BJ (cell line): Measurements from ENCODE around the gene RIBC1. TPM values are rescaled to one million over a fixed set of nuclear protein-coding genes. Genes with fewer than 3 reads are reported as not detected.

Experiments
- CTCF ChIA-PET: fragments of 350-600 bp; formaldehyde crosslinking; extraction: SDS; loops from one replicate; lab custom pipeline; 2021; ENCODE audit warnings: antibody characterized with exemption, inconsistent platforms; lab: Yijun Ruan, JAX
- POLR2A ChIA-PET: fragments of 300-600 bp; sonication (Branson Sonifier 250); formaldehyde crosslinking; extraction: SDS; loops from one replicate; lab custom pipeline; 2021; ENCODE audit warnings: antibody characterized with exemption; lab: Charles Lee
- DNase-seq: peaks from one replicate; pipeline ENCODE4 v3.0.0-alpha.2; 2011; ENCODE audit warnings: low read depth
- H3K27me3 ChIP-seq: 2 replicates; pipeline ENCODE4 v1.6.0; 2011; ENCODE audit warnings: low read length; ENCODE audit not compliant: control insufficient read depth, insufficient read depth
- H3K36me3 ChIP-seq: 2 replicates; pipeline ENCODE4 v1.5.1; 2011; ENCODE audit warnings: low read length; ENCODE audit not compliant: control insufficient read depth, insufficient read depth
- H3K4me3 ChIP-seq: 2 replicates; pipeline ENCODE4 v1.5.1; 2011; ENCODE audit warnings: low read depth, mild to moderate bottlenecking, control low read depth, low read length
- polyA plus RNA-seq: library from polyadenylated mRNA; depleted of rRNA; stranded (reverse); fragments of >200 nt; gene quantifications from 2 replicates; pipeline ENCODE4 v1.2.3, GENCODE V29; 2011; rRNA removed
- small RNA-seq: library from RNA; depleted of rRNA; stranded (forward); fragments of <200 nt; gene quantifications from one replicate; pipeline ENCODE3, GENCODE V24; 2012; ENCODE audit warnings: low replicate concordance, low read depth; ENCODE audit not compliant: insufficient read length
- TF ChIP-seq, protein P1 (sequence below): IDR thresholded peaks from 2 replicates; pipeline ENCODE4 v1.5.1; 2011; ENCODE audit warnings: low read depth, mild to moderate bottlenecking, control low read depth, inconsistent platforms, low read length, moderate library complexity; ENCODE audit not compliant: insufficient read depth

Gene RIBC1
- polyA plus RNA-seq, 1 experiment: not detected

DNA sequence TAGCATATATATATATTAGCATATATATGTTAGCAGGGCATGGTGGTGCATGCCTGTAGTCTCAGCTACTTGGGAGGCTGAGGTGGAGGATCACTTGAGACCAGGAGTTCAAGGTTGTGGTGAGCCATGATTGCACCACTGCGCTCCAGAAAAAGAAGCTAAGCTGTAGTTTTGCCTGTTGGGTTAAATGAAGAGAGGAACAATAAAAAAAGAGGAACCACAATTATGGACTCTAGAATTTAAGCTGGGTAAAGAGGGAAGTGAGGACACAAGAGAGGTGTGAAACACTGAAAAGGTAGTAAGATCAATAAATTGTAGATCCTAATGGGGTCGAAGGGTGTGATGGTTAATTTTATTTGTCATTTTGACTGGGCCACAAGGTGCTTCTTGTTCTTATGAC lies 52.0 kb downstream of the RIBC1 start:
- Histone ChIP-seq H3K4me3 (no peak overlapping the region), H3K27me3 (no peaks in the 10 kb centered on the region; the same call in 1 of the 2 replicates), H3K36me3 (no peaks in the 10 kb centered on the region)
- ChIA-PET CTCF (no interaction called here), POLR2A (no interaction called here)
- TF ChIP-seq, protein P1, sequence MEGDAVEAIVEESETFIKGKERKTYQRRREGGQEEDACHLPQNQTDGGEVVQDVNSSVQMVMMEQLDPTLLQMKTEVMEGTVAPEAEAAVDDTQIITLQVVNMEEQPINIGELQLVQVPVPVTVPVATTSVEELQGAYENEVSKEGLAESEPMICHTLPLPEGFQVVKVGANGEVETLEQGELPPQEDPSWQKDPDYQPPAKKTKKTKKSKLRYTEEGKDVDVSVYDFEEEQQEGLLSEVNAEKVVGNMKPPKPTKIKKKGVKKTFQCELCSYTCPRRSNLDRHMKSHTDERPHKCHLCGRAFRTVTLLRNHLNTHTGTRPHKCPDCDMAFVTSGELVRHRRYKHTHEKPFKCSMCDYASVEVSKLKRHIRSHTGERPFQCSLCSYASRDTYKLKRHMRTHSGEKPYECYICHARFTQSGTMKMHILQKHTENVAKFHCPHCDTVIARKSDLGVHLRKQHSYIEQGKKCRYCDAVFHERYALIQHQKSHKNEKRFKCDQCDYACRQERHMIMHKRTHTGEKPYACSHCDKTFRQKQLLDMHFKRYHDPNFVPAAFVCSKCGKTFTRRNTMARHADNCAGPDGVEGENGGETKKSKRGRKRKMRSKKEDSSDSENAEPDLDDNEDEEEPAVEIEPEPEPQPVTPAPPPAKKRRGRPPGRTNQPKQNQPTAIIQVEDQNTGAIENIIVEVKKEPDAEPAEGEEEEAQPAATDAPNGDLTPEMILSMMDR: no peak
- no peak for DNase-seq

DNA sequence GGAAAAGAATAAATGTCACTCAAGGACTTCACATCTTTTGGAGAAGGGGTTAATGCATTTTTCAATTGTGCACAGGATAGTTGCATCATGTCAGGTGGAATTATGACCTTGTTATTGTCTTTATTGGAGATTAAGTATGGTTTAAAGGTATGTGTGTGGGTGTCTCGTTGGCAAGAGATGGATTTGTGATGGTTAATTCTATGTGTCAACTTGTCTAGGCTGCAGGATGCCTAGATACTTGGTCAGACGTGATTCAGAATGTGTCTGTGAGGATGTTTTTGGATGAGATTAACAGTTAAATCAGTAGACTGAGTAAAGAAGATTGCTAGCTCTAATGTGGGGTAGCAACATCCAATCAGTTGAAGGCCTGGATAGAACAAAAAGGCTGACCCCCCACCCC lies 53.7 kb downstream of the RIBC1 start:
- CTCF ChIA-PET: interaction anchor here (0.9 to 1.0 kb wide), 2 partner anchors 16 to 163 kb away, joined by 3 read pairs; no protein-coding TSS in a partner anchor
- Histone ChIP-seq H3K36me3 (no peaks in the 10 kb centered on the region), H3K27me3 (no peaks in the 10 kb centered on the region; the same call in 1 of the 2 replicates), H3K4me3 (no peak overlapping the region)
- TF ChIP-seq, protein P1: no peak
- DNase-seq: no peak
- POLR2A ChIA-PET: no interaction called here

DNA sequence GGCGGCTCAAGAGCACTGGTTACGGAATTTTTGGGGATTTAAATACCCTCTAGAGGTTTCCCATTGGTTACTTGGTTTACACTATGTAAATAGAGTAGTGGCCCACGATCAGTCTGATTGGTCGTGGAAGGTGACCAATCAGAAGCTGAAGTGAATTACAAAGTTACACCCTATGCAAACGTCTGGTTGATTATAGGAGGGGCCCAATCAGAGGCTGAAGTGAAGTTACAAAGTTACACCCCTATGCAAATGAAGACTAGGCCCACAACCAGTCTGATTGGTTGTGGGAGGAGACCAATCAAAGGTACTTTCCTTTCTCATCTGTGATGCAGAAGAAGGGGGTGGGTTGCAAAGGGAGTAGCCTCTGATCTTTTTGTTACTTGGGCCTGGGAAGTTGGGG lies 56.6 kb downstream of the RIBC1 start:
- ChIA-PET CTCF (interaction anchor here (1.2 kb wide), 1 partner anchor 162 kb away, joined by 3 read pairs; no protein-coding TSS in a partner anchor), POLR2A (no interaction called here)
- no peaks in the 10 kb centered on the region for H3K27me3 ChIP-seq
- no peak overlapping the region for H3K4me3 ChIP-seq
- DNase-seq: no peak
- H3K36me3 ChIP-seq: no peaks in the 10 kb centered on the region
- TF ChIP-seq, protein P1: no peak

Small RNA genes within 50 kb of the gene (small RNA-seq; reads per million reads assigned to genes)
- gene MIR6857: not detected
- gene VTRNA3-1P: not detected

Other genes starting within 250 kb of the RIBC1 start
- gene KDM5C, start 197.7 kb upstream of the RIBC1 start, polyA plus RNA-seq: 48.5 and 67.1 TPM in 2 replicates
- gene IQSEC2, start 141.3 kb upstream of the RIBC1 start, polyA plus RNA-seq: 10.6 and 13.5 TPM in 2 replicates
- 18.7 and 22.4 TPM in 2 replicates for gene SMC1A, start 219 bp upstream of the RIBC1 start, polyA plus RNA-seq
- gene HSD17B10, start 11.5 kb downstream of the RIBC1 start, polyA plus RNA-seq: 112 and 156 TPM in 2 replicates